ENCODE results near the gene THAP8. TPM values are rescaled to one million over a fixed set of nuclear protein-coding genes. Genes with fewer than 3 reads are reported as not detected.
A peak's percentile ranks its signal among the peaks of the same experiment; 100 is the strongest.
"Not testable (repeated sequence)": the region's sequence is repeated elsewhere in the genome, so short reads cannot be mapped to it uniquely, and the experiment has no call there.

The THAP8 gene
- total and polyA plus RNA-seq, 9 donors = 4.9 to 11.3 (median 9.0) TPM

GRCh38 chr19:36051637-36052036 is 2.4 kb downstream of the THAP8 start:
- no peaks in the 10 kb centered on the region for H3K9me3 ChIP-seq (replicated peaks; ENCODE audit: control insufficient read depth, low read depth, low read length)
- no peaks in the 10 kb centered on the region for H3K36me3 ChIP-seq (ENCODE audit: control insufficient read depth, insufficient read depth, low read length)
- H3K4me1 ChIP-seq (ENCODE audit: control insufficient read depth, insufficient read depth, low read length) = peaks cover 20% of the 10 kb centered on the region
- WGBS (ENCODE audit: insufficient coverage) = 100% methylated on average over 1 of the region's 4 CpGs
- H3K27ac ChIP-seq (ENCODE audit: low read length) = no peak overlapping the region
- no peak overlapping the region for H3K4me3 ChIP-seq (ENCODE audit: low read length)
- no peaks in the 10 kb centered on the region for H3K27me3 ChIP-seq (ENCODE audit: control insufficient read depth, insufficient read depth, low read length)
- DNase-seq = no peak

GRCh38 chr19:36051236-36051635 is 2.8 kb downstream of the THAP8 start:
- peaks cover 18% of the 10 kb centered on the region for H3K4me1 ChIP-seq (ENCODE audit: control insufficient read depth, insufficient read depth, low read length)
- 51% methylated on average over 2 of the region's 3 CpGs for WGBS (ENCODE audit: insufficient coverage)
- H3K4me3 ChIP-seq (ENCODE audit: low read length) = no peak overlapping the region
- no peaks in the 10 kb centered on the region for H3K27me3 ChIP-seq (ENCODE audit: control insufficient read depth, insufficient read depth, low read length)
- H3K27ac ChIP-seq (ENCODE audit: low read length) = no peak overlapping the region
- no peaks in the 10 kb centered on the region for H3K9me3 ChIP-seq (replicated peaks; ENCODE audit: control insufficient read depth, low read depth, low read length)
- no peaks in the 10 kb centered on the region for H3K36me3 ChIP-seq (ENCODE audit: control insufficient read depth, insufficient read depth, low read length)
- DNase-seq = no peak

GRCh38 chr19:36049080-36049698 is 4.9 kb downstream of the THAP8 start:
- H3K9me3 ChIP-seq (replicated peaks; ENCODE audit: control insufficient read depth, low read depth, low read length) = no peaks in the 10 kb centered on the region
- 80% methylated on average over 1 of the region's 4 CpGs for WGBS (ENCODE audit: insufficient coverage)
- H3K27me3 ChIP-seq (ENCODE audit: control insufficient read depth, insufficient read depth, low read length) = no peaks in the 10 kb centered on the region
- H3K4me1 ChIP-seq (ENCODE audit: control insufficient read depth, insufficient read depth, low read length) = peaks cover 5% of the 10 kb centered on the region
- H3K4me3 ChIP-seq (ENCODE audit: low read length) = no peak overlapping the region
- H3K36me3 ChIP-seq (ENCODE audit: control insufficient read depth, insufficient read depth, low read length) = no peaks in the 10 kb centered on the region
- no peak overlapping the region for H3K27ac ChIP-seq (ENCODE audit: low read length)
- DNase-seq = no peak

- DNase-seq = no peak
- no peaks in the 10 kb centered on the region for H3K9me3 ChIP-seq (replicated peaks; ENCODE audit: control insufficient read depth, low read depth, low read length)
- no peaks in the 10 kb centered on the region for H3K27me3 ChIP-seq (ENCODE audit: control insufficient read depth, insufficient read depth, low read length)
- H3K27ac ChIP-seq (ENCODE audit: low read length) = no peak overlapping the region
- H3K4me1 ChIP-seq (ENCODE audit: control insufficient read depth, insufficient read depth, low read length) = peaks cover under 1% of the 10 kb centered on the region
- H3K36me3 ChIP-seq (ENCODE audit: control insufficient read depth, insufficient read depth, low read length) = no peaks in the 10 kb centered on the region
- H3K4me3 ChIP-seq (ENCODE audit: low read length) = no peak overlapping the region
Measured at GRCh38 chr19:36047835-36048234, 6.2 kb downstream of the THAP8 start.

- Histone ChIP-seq H3K9me3 (replicated peaks; ENCODE audit: control insufficient read depth, low read depth, low read length) (no peaks in the 10 kb centered on the region), H3K27ac (ENCODE audit: low read length) (no peak overlapping the region), H3K36me3 (ENCODE audit: control insufficient read depth, insufficient read depth, low read length) (no peaks in the 10 kb centered on the region), H3K27me3 (ENCODE audit: control insufficient read depth, insufficient read depth, low read length) (no peaks in the 10 kb centered on the region), H3K4me1 (ENCODE audit: control insufficient read depth, insufficient read depth, low read length) (no peaks in the 10 kb centered on the region), H3K4me3 (ENCODE audit: low read length) (no peak overlapping the region)
- 83% methylated on average over 4 of the region's 5 CpGs for WGBS (ENCODE audit: insufficient coverage)
- no peak for DNase-seq
Measured at GRCh38 chr19:36046443-36047050, 7.5 kb downstream of the THAP8 start.

- no CpG with 5 or more reads among the region's 2 CpGs for WGBS (ENCODE audit: insufficient coverage)
- DNase-seq = no peak
- H3K4me1 ChIP-seq (ENCODE audit: control insufficient read depth, insufficient read depth, low read length) = no peaks in the 10 kb centered on the region
- H3K9me3 ChIP-seq (replicated peaks; ENCODE audit: control insufficient read depth, low read depth, low read length) = no peaks in the 10 kb centered on the region
- no peak overlapping the region for H3K4me3 ChIP-seq (ENCODE audit: low read length)
- no peak overlapping the region for H3K27ac ChIP-seq (ENCODE audit: low read length)
- peaks cover 6% of the 10 kb centered on the region for H3K36me3 ChIP-seq (ENCODE audit: control insufficient read depth, insufficient read depth, low read length)
- H3K27me3 ChIP-seq (ENCODE audit: control insufficient read depth, insufficient read depth, low read length) = no peaks in the 10 kb centered on the region
Measured at GRCh38 chr19:36043952-36044351, 10.1 kb downstream of the THAP8 start.

GRCh38 chr19:36041831-36042230 is 12.3 kb downstream of the THAP8 start:
- WGBS (ENCODE audit: insufficient coverage) = 33% methylated on average over 2 of the region's 3 CpGs
- no peaks in the 10 kb centered on the region for H3K27me3 ChIP-seq (ENCODE audit: control insufficient read depth, insufficient read depth, low read length)
- no peak for DNase-seq
- no peaks in the 10 kb centered on the region for H3K9me3 ChIP-seq (replicated peaks; ENCODE audit: control insufficient read depth, low read depth, low read length)
- no peak overlapping the region for H3K27ac ChIP-seq (ENCODE audit: low read length)
- peaks cover 6% of the 10 kb centered on the region for H3K36me3 ChIP-seq (ENCODE audit: control insufficient read depth, insufficient read depth, low read length)
- H3K4me1 ChIP-seq (ENCODE audit: control insufficient read depth, insufficient read depth, low read length) = no peaks in the 10 kb centered on the region
- no peak overlapping the region for H3K4me3 ChIP-seq (ENCODE audit: low read length)

GRCh38 chr19:36041092-36041491 is 13.0 kb downstream of the THAP8 start:
- 100% methylated on average over 3 of the region's 6 CpGs for WGBS (ENCODE audit: insufficient coverage)
- H3K27me3 ChIP-seq (ENCODE audit: control insufficient read depth, insufficient read depth, low read length); DNase-seq; H3K36me3 ChIP-seq (ENCODE audit: control insufficient read depth, insufficient read depth, low read length); H3K27ac ChIP-seq (ENCODE audit: low read length); H3K9me3 ChIP-seq (replicated peaks; ENCODE audit: control insufficient read depth, low read depth, low read length); H3K4me1 ChIP-seq (ENCODE audit: control insufficient read depth, insufficient read depth, low read length); H3K4me3 ChIP-seq (ENCODE audit: low read length): not testable (repeated sequence)

- Histone ChIP-seq H3K9me3 (replicated peaks; ENCODE audit: control insufficient read depth, low read depth, low read length) (no peaks in the 10 kb centered on the region), H3K4me3 (ENCODE audit: low read length) (no peak overlapping the region), H3K4me1 (ENCODE audit: control insufficient read depth, insufficient read depth, low read length) (no peaks in the 10 kb centered on the region), H3K27ac (ENCODE audit: low read length) (no peak overlapping the region), H3K36me3 (ENCODE audit: control insufficient read depth, insufficient read depth, low read length) (peaks cover 6% of the 10 kb centered on the region), H3K27me3 (ENCODE audit: control insufficient read depth, insufficient read depth, low read length) (no peaks in the 10 kb centered on the region)
- DNase-seq = no peak
- WGBS (ENCODE audit: insufficient coverage) = no CpG with 5 or more reads among the region's 6 CpGs
Measured at GRCh38 chr19:36040495-36040894, 13.6 kb downstream of the THAP8 start.

GRCh38 chr19:36032251-36033104 is 21.6 kb downstream of the THAP8 start, which contains the start of gene CLIP3:
TSS of gene CLIP3 (minus strand) at chr19:36032873. CDS start at chr19:36032357, 516 bp downstream.
- H3K4me1 ChIP-seq (ENCODE audit: control insufficient read depth, insufficient read depth, low read length) = peaks cover 15% of the 10 kb centered on the region
- no peaks in the 10 kb centered on the region for H3K9me3 ChIP-seq (replicated peaks; ENCODE audit: control insufficient read depth, low read depth, low read length)
- no peaks in the 10 kb centered on the region for H3K27me3 ChIP-seq (ENCODE audit: control insufficient read depth, insufficient read depth, low read length)
- WGBS (ENCODE audit: insufficient coverage) = under 1% methylated on average over 31 of the region's 51 CpGs
- H3K36me3 ChIP-seq (ENCODE audit: control insufficient read depth, insufficient read depth, low read length) = peaks cover 6% of the 10 kb centered on the region
- peak; percentile 90 for DNase-seq
- H3K27ac ChIP-seq (ENCODE audit: low read length) = no peak within 1 kb of the TSS
- H3K4me3 ChIP-seq (ENCODE audit: low read length) = peak within 1 kb of the TSS; percentile 79

Data from muscle of leg (tissue), 11 donors.